HepG2 (cell line): ENCODE results near the gene CDK10. TPM values are rescaled to one million over a fixed set of nuclear protein-coding genes. Genes with fewer than 3 reads are reported as not detected.

Experiments used
- BRCA1 ChIP-seq: sonication (generic); formaldehyde crosslinking; IDR thresholded peaks from 2 replicates; pipeline ENCODE4 v1.4.0; 2020; ENCODE audit warnings: missing genetic modification reagents
- MTA3 ChIP-seq: sonication (generic); formaldehyde crosslinking; IDR thresholded peaks from 2 replicates; pipeline ENCODE4 v1.4.0; 2020; ENCODE audit warnings: missing genetic modification reagents
- NFE2 ChIP-seq: sonication (generic); formaldehyde crosslinking; IDR thresholded peaks from 2 replicates; pipeline ENCODE4 v1.4.0; 2020; ENCODE audit warnings: missing genetic modification reagents
- SMARCE1 ChIP-seq: fragments of 450-650 bp; IDR thresholded peaks from 2 replicates; pipeline ENCODE4 v1.6.1; 2017; ENCODE audit warnings: borderline replicate concordance
- SOX6 ChIP-seq, 2 experiments: fragments of 450-650 bp in 1 of 2; sonication (generic) in 1 of 2; formaldehyde crosslinking in 1 of 2; IDR thresholded peaks; 2 replicates each; pipeline versions ENCODE4 v1.4.0 to v1.6.1; 2017 to 2020; ENCODE audit warnings: antibody characterized with exemption in 1 of 2, mild to moderate bottlenecking in 1 of 2, missing genetic modification reagents in 1 of 2
- ZBED4 ChIP-seq: sonication (generic); formaldehyde crosslinking; IDR thresholded peaks from 2 replicates; pipeline ENCODE4 v1.4.0; 2020; ENCODE audit warnings: missing genetic modification reagents, borderline replicate concordance
- ZNF160 ChIP-seq: sonication (generic); formaldehyde crosslinking; IDR thresholded peaks from 2 replicates; pipeline ENCODE4 v1.8.0; 2022; ENCODE audit warnings: mild to moderate bottlenecking, inconsistent platforms, missing genetic modification reagents
- ZNF563 ChIP-seq: sonication (generic); formaldehyde crosslinking; IDR thresholded peaks from 2 replicates; pipeline ENCODE4 v1.8.0; 2022; ENCODE audit warnings: mild to moderate bottlenecking, moderate library complexity, missing genetic modification reagents
- polyA plus RNA-seq, 8 experiments: library from polyadenylated mRNA; depleted of rRNA in 3 of 8; stranded (reverse) in 7 of 8; unstranded in 1 of 8; fragments of >200 nt; fragmentation: Illumina TruSeq in 4 of 8; extraction: Trizol in 4 of 8; gene quantifications; 2 replicates each; pipeline versions ENCODE4 v1.2.1 to v1.2.3, GENCODE V29; 2011 to 2016; ENCODE audit warnings: low read depth in 4 of 8, missing spikeins in 1 of 8, mixed read lengths in 1 of 8; ENCODE audit not compliant: insufficient read depth in 1 of 8
- total RNA-seq, 5 experiments: library from RNA; depleted of rRNA; stranded (reverse); fragments of >200 nt; fragmentation: Illumina TruSeq; extraction: Trizol; gene quantifications; 2 replicates each; pipeline ENCODE4 v1.2.3, GENCODE V29; 2016; ENCODE audit warnings: low read depth in 1 of 5
- TF ChIP-seq, protein P1 (sequence below), 2 experiments: fragments of 450-650 bp in 1 of 2; sonication (generic) in 1 of 2; formaldehyde crosslinking in 1 of 2; IDR thresholded peaks; 2 replicates each; pipeline versions ENCODE4 v1.6.1 to v1.8.0; 2016 to 2022; ENCODE audit warnings: antibody characterized with exemption in 1 of 2, mild to moderate bottlenecking in 1 of 2, missing genetic modification reagents in 1 of 2

Gene CDK10
- total and polyA plus RNA-seq, 2 of the 13 experiments (the other 11 are each of a cell fraction or from before 2014, with no cell fraction given) = 2.5 to 3.9 TPM

DNA sequence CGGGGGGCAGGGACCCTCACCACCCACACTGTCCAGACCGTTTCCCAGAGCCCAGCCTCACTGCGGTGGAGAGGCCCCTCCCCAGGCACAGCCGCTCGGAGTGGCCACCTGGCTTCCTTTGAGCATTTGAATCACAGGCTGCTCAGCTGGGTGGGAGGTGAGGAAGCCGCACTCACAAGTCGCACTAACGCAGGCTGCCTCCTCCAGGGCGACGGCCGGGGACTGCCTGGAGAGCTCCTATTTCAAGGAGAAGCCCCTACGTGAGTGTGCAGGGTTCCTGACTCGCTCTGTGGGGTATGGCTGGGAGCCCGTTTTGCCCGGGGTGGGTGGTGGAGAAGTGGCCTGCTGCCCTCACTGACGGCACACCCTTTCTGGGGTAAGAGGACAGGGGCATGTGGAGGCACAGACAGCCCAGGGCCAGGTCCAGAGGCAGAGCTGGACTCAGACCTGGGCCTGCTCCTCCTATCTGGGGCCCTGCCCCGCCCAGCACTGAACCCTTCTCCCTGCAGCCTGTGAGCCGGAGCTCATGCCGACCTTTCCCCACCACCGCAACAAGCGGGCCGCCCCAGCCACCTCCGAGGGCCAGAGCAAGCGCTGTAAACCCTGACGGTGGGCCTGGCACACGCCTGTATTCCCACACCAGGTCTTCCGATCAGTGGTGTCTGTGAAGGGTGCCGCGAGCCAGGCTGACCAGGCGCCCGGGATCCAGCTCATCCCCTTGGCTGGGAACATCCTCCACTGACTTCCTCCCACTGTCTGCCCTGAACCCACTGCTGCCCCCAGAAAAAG is 8.8 kb downstream of the CDK10 start (continued):
- TF ChIP-seq, protein P1, sequence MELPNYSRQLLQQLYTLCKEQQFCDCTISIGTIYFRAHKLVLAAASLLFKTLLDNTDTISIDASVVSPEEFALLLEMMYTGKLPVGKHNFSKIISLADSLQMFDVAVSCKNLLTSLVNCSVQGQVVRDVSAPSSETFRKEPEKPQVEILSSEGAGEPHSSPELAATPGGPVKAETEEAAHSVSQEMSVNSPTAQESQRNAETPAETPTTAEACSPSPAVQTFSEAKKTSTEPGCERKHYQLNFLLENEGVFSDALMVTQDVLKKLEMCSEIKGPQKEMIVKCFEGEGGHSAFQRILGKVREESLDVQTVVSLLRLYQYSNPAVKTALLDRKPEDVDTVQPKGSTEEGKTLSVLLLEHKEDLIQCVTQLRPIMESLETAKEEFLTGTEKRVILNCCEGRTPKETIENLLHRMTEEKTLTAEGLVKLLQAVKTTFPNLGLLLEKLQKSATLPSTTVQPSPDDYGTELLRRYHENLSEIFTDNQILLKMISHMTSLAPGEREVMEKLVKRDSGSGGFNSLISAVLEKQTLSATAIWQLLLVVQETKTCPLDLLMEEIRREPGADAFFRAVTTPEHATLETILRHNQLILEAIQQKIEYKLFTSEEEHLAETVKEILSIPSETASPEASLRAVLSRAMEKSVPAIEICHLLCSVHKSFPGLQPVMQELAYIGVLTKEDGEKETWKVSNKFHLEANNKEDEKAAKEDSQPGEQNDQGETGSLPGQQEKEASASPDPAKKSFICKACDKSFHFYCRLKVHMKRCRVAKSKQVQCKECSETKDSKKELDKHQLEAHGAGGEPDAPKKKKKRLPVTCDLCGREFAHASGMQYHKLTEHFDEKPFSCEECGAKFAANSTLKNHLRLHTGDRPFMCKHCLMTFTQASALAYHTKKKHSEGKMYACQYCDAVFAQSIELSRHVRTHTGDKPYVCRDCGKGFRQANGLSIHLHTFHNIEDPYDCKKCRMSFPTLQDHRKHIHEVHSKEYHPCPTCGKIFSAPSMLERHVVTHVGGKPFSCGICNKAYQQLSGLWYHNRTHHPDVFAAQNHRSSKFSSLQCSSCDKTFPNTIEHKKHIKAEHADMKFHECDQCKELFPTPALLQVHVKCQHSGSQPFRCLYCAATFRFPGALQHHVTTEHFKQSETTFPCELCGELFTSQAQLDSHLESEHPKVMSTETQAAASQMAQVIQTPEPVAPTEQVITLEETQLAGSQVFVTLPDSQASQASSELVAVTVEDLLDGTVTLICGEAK (IDR thresholded peaks at IDR 0.05) = no peak
- TF ChIP-seq, protein P1 (CRISPR knock-in tag; IDR thresholded peaks at IDR 0.05) = peak; percentile 60; the same call in 1 of the 2 replicates
- no peak for TF ChIP-seq NFE2 (CRISPR knock-in tag)
- no peak for TF ChIP-seq SOX6 (IDR thresholded peaks at IDR 0.05)
- peak; percentile 34; the same call in 1 of the 2 replicates for TF ChIP-seq SOX6 (CRISPR knock-in tag; IDR thresholded peaks at IDR 0.05)
- peak; percentile 34; the same call in 1 of the 2 replicates for TF ChIP-seq ZNF160 (CRISPR knock-in tag)
- TF ChIP-seq MTA3 (CRISPR knock-in tag) = no peak
- no peak for TF ChIP-seq SMARCE1
- TF ChIP-seq ZBED4 (CRISPR knock-in tag) = no peak; the same call in 1 of the 2 replicates
- no peak for TF ChIP-seq ZNF563 (CRISPR knock-in tag)
- no peak for TF ChIP-seq BRCA1 (CRISPR knock-in tag)
